CD4-positive, alpha-beta T cell treated with Interferon gamma for 1 hour (primary cell): ENCODE results near the gene CLPTM1L.
A peak's percentile ranks its signal among the peaks of the same experiment; 100 is the strongest.
"Not testable (repeated sequence)": the region's sequence is repeated elsewhere in the genome, so short reads cannot be mapped to it uniquely, and the experiment has no call there.

Experiments
- DNase-seq: peaks from one replicate; pipeline ENCODE4 v3.0.0-alpha.2; 2020

Gene CLPTM1L

GRCh38 chr5:1311439-1312055 lies 33.4 kb downstream of the CLPTM1L start:
- no peak for DNase-seq

GRCh38 chr5:1310118-1310517 lies 34.8 kb downstream of the CLPTM1L start:
- DNase-seq = no peak

- no peak for DNase-seq
These were observed 40.9 kb downstream of the CLPTM1L start for GRCh38 chr5:1304033-1304432.

- no peak for DNase-seq
These were observed 42.6 kb downstream of the CLPTM1L start for GRCh38 chr5:1302258-1302657.

GRCh38 chr5:1300581-1301083 lies 44.3 kb downstream of the CLPTM1L start:
- DNase-seq = no peak

- no peak for DNase-seq
These were observed 44.9 kb downstream of the CLPTM1L start for GRCh38 chr5:1299961-1300360.

GRCh38 chr5:1299511-1299850 lies 45.4 kb downstream of the CLPTM1L start:
- no peak for DNase-seq

- no peak for DNase-seq
These were observed 46.0 kb downstream of the CLPTM1L start for GRCh38 chr5:1298723-1299510.

GRCh38 chr5:1298067-1298551 lies 46.8 kb downstream of the CLPTM1L start:
- DNase-seq = no peak

- no peak for DNase-seq
These were observed 47.7 kb downstream of the CLPTM1L start for GRCh38 chr5:1297243-1297642.

GRCh38 chr5:1295650-1296037 lies 49.3 kb downstream of the CLPTM1L start:
- no peak for DNase-seq

GRCh38 chr5:1294835-1295649 lies 49.9 kb downstream of the CLPTM1L start, which contains the start of gene TERT:
Gene TERT (minus strand): TSS chr5:1295068. CDS start chr5:1294989, 79 bp downstream.
- DNase-seq = peak; percentile 71

- DNase-seq = no peak
These were observed 50.6 kb downstream of the CLPTM1L start for GRCh38 chr5:1294206-1294834.

GRCh38 chr5:1293416-1294205 lies 51.3 kb downstream of the CLPTM1L start:
- no peak for DNase-seq

GRCh38 chr5:1292846-1293415 lies 52.0 kb downstream of the CLPTM1L start:
- no peak for DNase-seq

- DNase-seq = no peak
These were observed 52.8 kb downstream of the CLPTM1L start for GRCh38 chr5:1292139-1292538.

- DNase-seq = no peak
These were observed 53.3 kb downstream of the CLPTM1L start for GRCh38 chr5:1291611-1292080.

GRCh38 chr5:1290956-1291355 lies 53.9 kb downstream of the CLPTM1L start:
- not testable (repeated sequence) for DNase-seq

- not testable (repeated sequence) for DNase-seq
These were observed 55.3 kb downstream of the CLPTM1L start for GRCh38 chr5:1289559-1289958.

- no peak for DNase-seq
These were observed 56.2 kb downstream of the CLPTM1L start for GRCh38 chr5:1288439-1289335.
